Smooth muscle cell (in vitro differentiated cells): Measurements from ENCODE around the gene GCK. TPM values are rescaled to one million over a fixed set of nuclear protein-coding genes. Genes with fewer than 3 reads are reported as not detected.

Experiments used
- DNase-seq: peaks from one replicate; lab custom pipeline; 2025; ENCODE audit not compliant: unreplicated experiment; lab: John Stamatoyannopoulos, UW
- H2AFZ ChIP-seq: fragments of 200-600 bp; sonication (generic); 2 replicates; pipeline ENCODE4 v1.6.0; 2016; ENCODE audit warnings: antibody characterized with exemption, low read depth, mild to moderate bottlenecking
- H3F3A ChIP-seq: fragments of 200-600 bp; sonication (generic); 2 replicates; pipeline ENCODE4 v1.6.0; 2017; ENCODE audit warnings: antibody characterized with exemption, low read depth
- H3K27ac ChIP-seq: fragments of 200-600 bp; sonication (generic); 2 replicates; pipeline ENCODE4 v1.5.1; 2016; ENCODE audit warnings: low read depth, mild to moderate bottlenecking
- H3K27me3 ChIP-seq: fragments of 200-600 bp; sonication (generic); 2 replicates; pipeline ENCODE4 v1.6.1; 2016; ENCODE audit warnings: low read depth, mild to moderate bottlenecking
- H3K36me3 ChIP-seq: fragments of 200-600 bp; sonication (generic); 2 replicates; pipeline ENCODE4 v1.5.1; 2016; ENCODE audit warnings: low read depth
- H3K4me1 ChIP-seq: fragments of 200-600 bp; sonication (generic); 2 replicates; pipeline ENCODE4 v1.5.1; 2016; ENCODE audit warnings: low read depth
- H3K4me2 ChIP-seq: fragments of 200-600 bp; sonication (generic); 2 replicates; pipeline ENCODE4 v1.6.0; 2016; ENCODE audit warnings: mild to moderate bottlenecking
- H3K4me3 ChIP-seq: fragments of 200-600 bp; sonication (generic); 2 replicates; pipeline ENCODE4 v1.5.1; 2016; ENCODE audit warnings: mild to moderate bottlenecking
- H3K79me2 ChIP-seq: fragments of 200-600 bp; sonication (generic); 2 replicates; pipeline ENCODE4 v1.6.0; 2016; ENCODE audit warnings: low read depth, mild to moderate bottlenecking
- H3K9ac ChIP-seq: fragments of 200-600 bp; sonication (generic); 2 replicates; pipeline ENCODE4 v1.6.0; 2016; ENCODE audit warnings: low read depth
- H3K9me3 ChIP-seq: fragments of 200-600 bp; sonication (generic); replicated peaks from 2 replicates; pipeline ENCODE4 v1.5.1; 2016; ENCODE audit warnings: low read depth
- H4K20me1 ChIP-seq: fragments of 200-600 bp; sonication (generic); 2 replicates; pipeline ENCODE4 v1.6.0; 2016; ENCODE audit warnings: low read depth
- CTCF ChIP-seq: fragments of 200-600 bp; sonication (generic); IDR thresholded peaks from 2 replicates; pipeline ENCODE4 v1.5.1; 2017; ENCODE audit warnings: borderline replicate concordance, mild to moderate bottlenecking, antibody characterized with exemption; ENCODE audit not compliant: insufficient read depth, poor library complexity, severe bottlenecking
- WGBS: methylation state at CpG from one replicate; pipeline ENCODE4 v1.1.7; 2016; ENCODE audit warnings: low lambda C conversion rate; 5-methylcytosine and 5-hydroxymethylcytosine counted together
- polyA plus RNA-seq: library from polyadenylated mRNA; unstranded; fragments of >200 nt; fragmentation: Nextera tagmentation; extraction: Ambion mirVana; gene quantifications from 2 replicates; pipeline ENCODE4 v1.2.1, GENCODE V29; 2016
- total RNA-seq: library from RNA; depleted of rRNA; stranded (reverse); fragments of >200 nt; gene quantifications from 2 replicates; pipeline ENCODE4 v1.2.3, GENCODE V29; 2014

The GCK gene
- total RNA-seq = 1.6 and 2.7 TPM in 2 replicates
- 5.5 and 7.3 TPM in 2 replicates for polyA plus RNA-seq

GRCh38 chr7:44189286-44189992 is at the start of gene GCK:
Gene GCK (minus strand): TSS chr7:44189439. CDS start chr7:44188953, 486 bp downstream.
- H3F3A ChIP-seq = no peaks in the 10 kb centered on the region
- no peaks in the 10 kb centered on the region for H4K20me1 ChIP-seq
- no peaks in the 10 kb centered on the region for H3K9me3 ChIP-seq
- peaks cover 10% of the 10 kb centered on the region for H3K4me1 ChIP-seq
- H3K27ac ChIP-seq = no peak within 1 kb of the TSS
- no peak within 1 kb of the TSS for H2AFZ ChIP-seq
- DNase-seq = no peak
- no peak for TF ChIP-seq CTCF
- H3K36me3 ChIP-seq = no peaks in the 10 kb centered on the region
- no peaks in the 10 kb centered on the region for H3K27me3 ChIP-seq
- WGBS = 91% methylated on average over 11 of the region's 11 CpGs
- no peaks in the 10 kb centered on the region for H3K79me2 ChIP-seq
- no peak within 1 kb of the TSS for H3K9ac ChIP-seq
- H3K4me3 ChIP-seq = no peak within 1 kb of the TSS
- no peak within 1 kb of the TSS for H3K4me2 ChIP-seq

- DNase-seq = no peak
- WGBS = 90% methylated on average over 17 of the region's 17 CpGs
- no peak overlapping the region for H3K27ac ChIP-seq
- no peaks in the 10 kb centered on the region for H3K27me3 ChIP-seq
- H2AFZ ChIP-seq = no peak overlapping the region
- no peaks in the 10 kb centered on the region for H4K20me1 ChIP-seq
- H3K4me1 ChIP-seq = no peaks in the 10 kb centered on the region
- H3K4me2 ChIP-seq = no peak overlapping the region
- H3K9me3 ChIP-seq = no peaks in the 10 kb centered on the region
- no peak overlapping the region for H3K9ac ChIP-seq
- no peaks in the 10 kb centered on the region for H3K79me2 ChIP-seq
- no peak for TF ChIP-seq CTCF
- no peak overlapping the region for H3K4me3 ChIP-seq
- H3K36me3 ChIP-seq = no peaks in the 10 kb centered on the region
- H3F3A ChIP-seq = no peaks in the 10 kb centered on the region
Observed at GRCh38 chr7:44238116-44238695, 49.0 kb upstream of the GCK start.

- no peaks in the 10 kb centered on the region for H3K79me2 ChIP-seq
- H3K27ac ChIP-seq = no peak overlapping the region
- H3K9me3 ChIP-seq = no peaks in the 10 kb centered on the region
- DNase-seq = no peak
- no peak overlapping the region for H2AFZ ChIP-seq
- no peaks in the 10 kb centered on the region for H3K4me1 ChIP-seq
- 94% methylated on average over 10 of the region's 10 CpGs for WGBS
- no peak overlapping the region for H3K4me3 ChIP-seq
- H3K36me3 ChIP-seq = no peaks in the 10 kb centered on the region
- H4K20me1 ChIP-seq = no peaks in the 10 kb centered on the region
- no peaks in the 10 kb centered on the region for H3K27me3 ChIP-seq
- H3F3A ChIP-seq = no peaks in the 10 kb centered on the region
- TF ChIP-seq CTCF = no peak
- H3K4me2 ChIP-seq = no peak overlapping the region
- H3K9ac ChIP-seq = no peak overlapping the region
Observed at GRCh38 chr7:44237696-44238095, 48.5 kb upstream of the GCK start.

GRCh38 chr7:44236333-44236728 is 47.1 kb upstream of the GCK start:
- Histone ChIP-seq H4K20me1 (no peaks in the 10 kb centered on the region), H3K9ac (no peak overlapping the region), H2AFZ (no peak overlapping the region), H3K27ac (no peak overlapping the region), H3K4me1 (no peaks in the 10 kb centered on the region), H3K4me2 (no peak overlapping the region), H3F3A (no peaks in the 10 kb centered on the region), H3K36me3 (no peaks in the 10 kb centered on the region), H3K9me3 (no peaks in the 10 kb centered on the region), H3K27me3 (no peaks in the 10 kb centered on the region), H3K79me2 (no peaks in the 10 kb centered on the region), H3K4me3 (no peak overlapping the region)
- TF ChIP-seq CTCF = no peak
- 71% methylated on average over 4 of the region's 4 CpGs for WGBS
- no peak for DNase-seq
